A549 (cell line): ENCODE measurements around the gene GPANK1.

ENCODE experiments used
- CHD2 ChIP-seq: fragments of 150-350 bp; IDR thresholded peaks from 2 replicates; pipeline ENCODE4 v1.6.1; 2014; ENCODE audit warnings: low read length; ENCODE audit not compliant: partially characterized antibody
- CHD4 ChIP-seq: fragments of 200-600 bp; sonication (generic); IDR thresholded peaks from 2 replicates; pipeline ENCODE4 v1.6.1; 2016; ENCODE audit warnings: antibody characterized with exemption, mild to moderate bottlenecking, borderline replicate concordance
- EHMT2 ChIP-seq: fragments of 200-600 bp; sonication (generic); IDR thresholded peaks from 2 replicates; pipeline ENCODE4 v1.6.1; 2016; ENCODE audit warnings: antibody characterized with exemption, low read depth, mild to moderate bottlenecking, moderate library complexity
- HOXB13 ChIP-seq: fragments of 250-450 bp; sonication (Bioruptor Pico); IDR thresholded peaks from 2 replicates; pipeline ENCODE4 v1.5.0; 2020; ENCODE audit warnings: low read depth, mild to moderate bottlenecking, moderate library complexity
- MYC ChIP-seq: IDR thresholded peaks from 2 replicates; pipeline ENCODE4 v1.6.1; 2012; ENCODE audit warnings: mild to moderate bottlenecking, inconsistent platforms, low read length, improper control_type of control experiment, borderline replicate concordance
- POLR2A ChIP-seq: IDR thresholded peaks from 2 replicates; pipeline ENCODE4 v1.6.1; 2012; ENCODE audit warnings: mild to moderate bottlenecking, low read length
- TF ChIP-seq, protein P1 (sequence below): fragments of 250-450 bp; sonication (Bioruptor Pico); IDR thresholded peaks from 2 replicates; pipeline ENCODE4 v1.5.0; 2021; ENCODE audit warnings: mild to moderate bottlenecking, moderate library complexity, borderline replicate concordance
- TF ChIP-seq, protein P2 (sequence below): fragments of >200 bp; sonication (Bioruptor Twin); formaldehyde crosslinking; IDR thresholded peaks from 3 replicates; pipeline ENCODE4 v1.5.1; 2016

DNA sequence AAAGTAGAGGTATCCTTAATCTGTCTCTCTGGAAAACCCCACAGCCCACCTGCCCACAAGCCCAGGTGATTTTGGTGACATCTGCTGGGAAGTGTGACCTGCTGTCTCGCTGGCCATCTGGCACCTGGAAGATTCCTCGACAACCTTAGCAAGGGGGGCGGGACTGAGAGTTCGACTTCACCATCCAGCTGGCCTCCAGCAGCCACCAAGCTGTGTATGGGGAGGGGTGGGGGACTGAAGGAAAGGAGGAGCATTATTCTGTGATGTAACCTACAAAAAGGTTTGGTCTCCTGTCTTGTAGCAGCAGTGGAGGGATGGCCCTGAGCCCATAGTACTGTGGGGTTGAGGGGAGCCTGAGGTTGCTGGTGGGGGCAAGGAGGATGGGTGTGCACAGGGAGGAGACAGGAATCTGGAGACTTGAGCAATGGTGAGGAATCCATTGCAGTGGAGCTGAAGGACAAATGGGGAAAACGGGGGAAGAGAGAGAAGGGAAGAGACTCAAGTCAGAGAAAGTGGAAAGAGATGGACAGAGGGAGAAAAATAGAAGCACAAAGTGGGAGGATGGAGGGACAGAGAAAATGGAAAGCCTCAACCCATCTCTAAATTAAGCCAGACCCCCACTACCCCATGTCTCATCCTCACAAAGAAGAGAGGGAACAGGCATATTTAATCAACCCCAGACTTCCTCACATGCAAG, 45.9 kb upstream of the GPANK1 start:
- TF ChIP-seq HOXB13 (CRISPR knock-in tag) (no peak), POLR2A (no peak), CHD4 (no peak), CHD2 (no peak), MYC (no peak), EHMT2 (no peak)
- TF ChIP-seq, protein P1, sequence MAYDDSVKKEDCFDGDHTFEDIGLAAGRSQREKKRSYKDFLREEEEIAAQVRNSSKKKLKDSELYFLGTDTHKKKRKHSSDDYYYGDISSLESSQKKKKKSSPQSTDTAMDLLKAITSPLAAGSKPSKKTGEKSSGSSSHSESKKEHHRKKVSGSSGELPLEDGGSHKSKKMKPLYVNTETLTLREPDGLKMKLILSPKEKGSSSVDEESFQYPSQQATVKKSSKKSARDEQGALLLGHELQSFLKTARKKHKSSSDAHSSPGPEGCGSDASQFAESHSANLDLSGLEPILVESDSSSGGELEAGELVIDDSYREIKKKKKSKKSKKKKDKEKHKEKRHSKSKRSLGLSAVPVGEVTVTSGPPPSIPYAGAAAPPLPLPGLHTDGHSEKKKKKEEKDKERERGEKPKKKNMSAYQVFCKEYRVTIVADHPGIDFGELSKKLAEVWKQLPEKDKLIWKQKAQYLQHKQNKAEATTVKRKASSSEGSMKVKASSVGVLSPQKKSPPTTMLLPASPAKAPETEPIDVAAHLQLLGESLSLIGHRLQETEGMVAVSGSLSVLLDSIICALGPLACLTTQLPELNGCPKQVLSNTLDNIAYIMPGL = no peak
- TF ChIP-seq, protein P2, sequence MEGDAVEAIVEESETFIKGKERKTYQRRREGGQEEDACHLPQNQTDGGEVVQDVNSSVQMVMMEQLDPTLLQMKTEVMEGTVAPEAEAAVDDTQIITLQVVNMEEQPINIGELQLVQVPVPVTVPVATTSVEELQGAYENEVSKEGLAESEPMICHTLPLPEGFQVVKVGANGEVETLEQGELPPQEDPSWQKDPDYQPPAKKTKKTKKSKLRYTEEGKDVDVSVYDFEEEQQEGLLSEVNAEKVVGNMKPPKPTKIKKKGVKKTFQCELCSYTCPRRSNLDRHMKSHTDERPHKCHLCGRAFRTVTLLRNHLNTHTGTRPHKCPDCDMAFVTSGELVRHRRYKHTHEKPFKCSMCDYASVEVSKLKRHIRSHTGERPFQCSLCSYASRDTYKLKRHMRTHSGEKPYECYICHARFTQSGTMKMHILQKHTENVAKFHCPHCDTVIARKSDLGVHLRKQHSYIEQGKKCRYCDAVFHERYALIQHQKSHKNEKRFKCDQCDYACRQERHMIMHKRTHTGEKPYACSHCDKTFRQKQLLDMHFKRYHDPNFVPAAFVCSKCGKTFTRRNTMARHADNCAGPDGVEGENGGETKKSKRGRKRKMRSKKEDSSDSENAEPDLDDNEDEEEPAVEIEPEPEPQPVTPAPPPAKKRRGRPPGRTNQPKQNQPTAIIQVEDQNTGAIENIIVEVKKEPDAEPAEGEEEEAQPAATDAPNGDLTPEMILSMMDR = no peak
